ENCODE measurements around the gene NMT1. TPM values are rescaled to one million over a fixed set of nuclear protein-coding genes. Genes with fewer than 3 reads are reported as not detected.

Gene NMT1
- total RNA-seq, 4 donors from 2014 or later = 16.1 to 83.8 (median 43.4) TPM

DNA sequence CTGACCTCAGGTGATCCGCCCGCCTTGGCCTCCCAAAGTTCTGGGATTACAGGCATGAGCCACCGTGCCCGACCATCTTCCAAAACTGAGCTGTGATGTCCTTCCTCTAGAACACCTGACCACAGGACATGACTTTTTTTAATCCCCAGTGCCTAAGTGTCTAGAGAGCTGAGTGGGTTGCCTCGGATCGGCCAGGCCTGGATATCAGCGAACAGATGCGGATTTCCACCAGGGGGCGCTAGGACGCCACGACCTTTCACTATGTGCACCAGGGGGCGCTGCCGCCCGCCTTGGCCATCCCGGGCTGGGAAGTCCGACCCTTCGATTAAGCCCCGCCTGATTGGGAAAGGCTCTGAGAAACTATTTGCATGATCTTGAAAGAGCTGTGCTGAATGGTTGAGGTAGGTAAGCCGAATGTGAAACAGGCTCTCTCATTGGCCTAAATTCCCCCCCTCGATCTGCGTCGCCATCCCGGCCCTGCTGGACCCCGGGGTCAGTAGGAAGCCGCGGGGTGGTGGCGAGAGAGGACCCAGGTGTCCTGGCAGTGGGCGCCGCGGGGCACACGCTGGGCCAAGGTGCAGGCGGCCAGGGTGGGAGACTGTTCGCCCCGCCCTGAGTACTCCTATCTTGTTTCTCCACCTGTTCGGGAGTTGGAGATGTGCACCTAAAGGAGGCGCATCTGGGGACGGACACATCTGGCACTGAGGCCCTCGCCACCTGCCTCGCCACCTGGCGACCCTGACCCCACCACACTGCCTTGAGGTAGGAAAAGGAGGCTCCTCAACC lies 74.3 kb downstream of the NMT1 start, which contains the start of gene ACBD4:
ACBD4 (plus strand) TSS at position 496 of the 786 bp plus-strand sequence. CDS start 458 bp downstream, outside the sequence.
- 5 to 90% methylated on average over 2 to 38 of the region's 40 CpGs for WGBS, 2 donors (ENCODE audit: low coverage in 1 of 2)
- Histone ChIP-seq H3K9me3 (no peaks in the 10 kb centered on the region), H3K4me3 (peak within 1 kb of the TSS; percentile 61 to 73 (median 68)), H3K27me3 (no peaks in the 10 kb centered on the region), H3K4me1 (peaks cover 17 to 50% (median 39%) of the 10 kb centered on the region in 4 donors), H3K36me3 (no peaks in the 10 kb centered on the region), H3K27ac (peak within 1 kb of the TSS; percentile 80 to 92 (median 90))
- peak; percentile 80 for TF ChIP-seq POLR2A (IDR thresholded peaks at IDR 0.05)
- TF ChIP-seq, protein P1, sequence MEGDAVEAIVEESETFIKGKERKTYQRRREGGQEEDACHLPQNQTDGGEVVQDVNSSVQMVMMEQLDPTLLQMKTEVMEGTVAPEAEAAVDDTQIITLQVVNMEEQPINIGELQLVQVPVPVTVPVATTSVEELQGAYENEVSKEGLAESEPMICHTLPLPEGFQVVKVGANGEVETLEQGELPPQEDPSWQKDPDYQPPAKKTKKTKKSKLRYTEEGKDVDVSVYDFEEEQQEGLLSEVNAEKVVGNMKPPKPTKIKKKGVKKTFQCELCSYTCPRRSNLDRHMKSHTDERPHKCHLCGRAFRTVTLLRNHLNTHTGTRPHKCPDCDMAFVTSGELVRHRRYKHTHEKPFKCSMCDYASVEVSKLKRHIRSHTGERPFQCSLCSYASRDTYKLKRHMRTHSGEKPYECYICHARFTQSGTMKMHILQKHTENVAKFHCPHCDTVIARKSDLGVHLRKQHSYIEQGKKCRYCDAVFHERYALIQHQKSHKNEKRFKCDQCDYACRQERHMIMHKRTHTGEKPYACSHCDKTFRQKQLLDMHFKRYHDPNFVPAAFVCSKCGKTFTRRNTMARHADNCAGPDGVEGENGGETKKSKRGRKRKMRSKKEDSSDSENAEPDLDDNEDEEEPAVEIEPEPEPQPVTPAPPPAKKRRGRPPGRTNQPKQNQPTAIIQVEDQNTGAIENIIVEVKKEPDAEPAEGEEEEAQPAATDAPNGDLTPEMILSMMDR (IDR thresholded peaks at IDR 0.05) = peak; percentile 100
- TF ChIP-seq POLR2AphosphoS5 (IDR thresholded peaks at IDR 0.05) = peak; percentile 73 to 87 (median 79)
- no peak for TF ChIP-seq EP300 (IDR thresholded peaks at IDR 0.05; ENCODE audit: low read depth)
- in situ Hi-C loops (cut with MboI; ENCODE audit: low pct_ligation_motif_present in 1 of 4, low pct_unique_long_range_greater_than_20kb in 1 of 4, low sequenced_read_pairs in 3 of 4) (loop anchor here in 3 of 4 donors (5.0 to 10.0 kb wide), 2 partner anchors 59 to 62 kb away; no protein-coding TSS in a partner anchor), intact Hi-C loops (cut with DNase I; ENCODE audit: low total_unique reads) (loop anchor here (10.0 kb wide), 1 partner anchor 361 kb away; no protein-coding TSS in a partner anchor)
- peak; percentile 96 for DNase-seq

DNA sequence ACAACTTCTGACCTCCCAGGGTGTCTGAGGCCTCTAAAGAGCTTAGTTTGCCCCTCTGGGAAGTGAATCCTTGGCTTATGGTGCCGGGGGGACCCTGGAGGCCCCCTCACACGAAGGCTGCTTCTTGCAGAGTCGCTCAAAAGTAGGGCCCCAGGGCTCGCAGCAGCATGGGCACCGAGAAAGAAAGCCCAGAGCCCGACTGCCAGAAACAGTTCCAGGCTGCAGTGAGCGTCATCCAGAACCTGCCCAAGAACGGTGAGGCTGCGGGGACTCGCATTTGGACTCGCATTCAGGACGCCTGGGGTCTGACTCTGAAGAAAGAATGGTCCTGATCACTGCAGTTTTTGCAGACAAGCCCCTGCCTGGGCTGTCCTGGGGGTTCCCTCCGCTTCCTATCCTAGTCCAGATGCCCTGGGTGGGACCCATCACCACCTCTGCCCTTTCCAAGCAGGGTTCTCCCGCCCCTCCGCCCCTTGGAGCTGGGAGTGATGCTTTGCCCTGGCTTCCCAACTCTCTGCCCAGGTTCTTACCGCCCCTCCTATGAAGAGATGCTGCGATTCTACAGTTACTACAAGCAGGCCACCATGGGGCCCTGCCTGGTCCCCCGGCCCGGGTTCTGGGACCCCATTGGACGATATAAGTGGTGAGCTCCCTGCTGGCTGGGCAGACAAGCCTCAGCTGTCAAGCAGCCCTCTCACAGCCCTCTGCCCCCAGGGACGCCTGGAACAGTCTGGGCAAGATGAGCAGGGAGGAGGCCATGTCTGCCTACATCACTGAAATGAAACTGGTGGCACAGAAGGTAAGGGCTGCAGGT lies 75.1 kb downstream of the NMT1 start:
- no peak for DNase-seq
- Histone ChIP-seq H3K36me3 (no peaks in the 10 kb centered on the region), H3K4me1 (peaks cover 15 to 42% (median 31%) of the 10 kb centered on the region in 4 donors), H3K27me3 (no peaks in the 10 kb centered on the region), H3K9me3 (no peaks in the 10 kb centered on the region), H3K27ac (peak overlapping the region; percentile 80 to 92 (median 90)), H3K4me3 (peak overlapping the region; percentile 61 to 73 (median 68))
- intact Hi-C loops (cut with DNase I; ENCODE audit: low total_unique reads) (loop anchor here (1.0 to 10.0 kb wide), 2 partner anchors 60 to 361 kb away; no protein-coding TSS in a partner anchor), in situ Hi-C loops (cut with MboI; ENCODE audit: low pct_ligation_motif_present in 1 of 4, low pct_unique_long_range_greater_than_20kb in 1 of 4, low sequenced_read_pairs in 3 of 4) (loop anchor here in 3 of 4 donors (5.0 to 10.0 kb wide), 2 partner anchors 59 to 61 kb away; no protein-coding TSS in a partner anchor)
- no peak for TF ChIP-seq EP300 (IDR thresholded peaks at IDR 0.05; ENCODE audit: low read depth)
- TF ChIP-seq, protein P1 (IDR thresholded peaks at IDR 0.05) = no peak
- no peak for TF ChIP-seq POLR2AphosphoS5 (IDR thresholded peaks at IDR 0.05)
- no peak for TF ChIP-seq POLR2A (IDR thresholded peaks at IDR 0.05)
- 53% methylated on average over 15 of the region's 21 CpGs; no CpG with 5 or more reads in 1 of the 2 donors for WGBS, 2 donors (ENCODE audit: low coverage in 1 of 2)

GRCh38 chr17:45136846-45137560 lies 75.9 kb downstream of the NMT1 start:
- in situ Hi-C loops (cut with MboI; ENCODE audit: low pct_ligation_motif_present in 1 of 4, low pct_unique_long_range_greater_than_20kb in 1 of 4, low sequenced_read_pairs in 3 of 4) (loop anchor here in 3 of 4 donors (5.0 to 10.0 kb wide), 2 partner anchors 58 to 60 kb away; no protein-coding TSS in a partner anchor), intact Hi-C loops (cut with DNase I; ENCODE audit: low total_unique reads) (loop anchor here (1.0 to 10.0 kb wide), 2 partner anchors 59 to 362 kb away; no protein-coding TSS in a partner anchor)
- WGBS, 2 donors (ENCODE audit: low coverage in 1 of 2) = 86% methylated on average over 12 of the region's 12 CpGs; no CpG with 5 or more reads in 1 of the 2 donors
- Histone ChIP-seq H3K4me3 (no peak overlapping the region), H3K36me3 (no peaks in the 10 kb centered on the region), H3K27me3 (no peaks in the 10 kb centered on the region), H3K27ac (peak overlapping the region in 3 of 4 donors; percentile 50 to 92 (median 55)), H3K4me1 (peaks cover 13 to 34% (median 26%) of the 10 kb centered on the region in 4 donors), H3K9me3 (no peaks in the 10 kb centered on the region)
- TF ChIP-seq, protein P1 (IDR thresholded peaks at IDR 0.05) = no peak
- TF ChIP-seq POLR2AphosphoS5 (IDR thresholded peaks at IDR 0.05) = no peak
- no peak for TF ChIP-seq EP300 (IDR thresholded peaks at IDR 0.05; ENCODE audit: low read depth)
- TF ChIP-seq POLR2A (IDR thresholded peaks at IDR 0.05) = no peak
- no peak for DNase-seq
